LHCN-M2 (cell line): ENCODE results near the gene POLE. TPM values are rescaled to one million over a fixed set of nuclear protein-coding genes. Genes with fewer than 3 reads are reported as not detected.
A peak's percentile ranks its signal among the peaks of the same experiment; 100 is the strongest.

Source experiments
- DNase-seq: peaks from one replicate; pipeline ENCODE4 v3.0.0-alpha.2; 2012; ENCODE audit warnings: low read depth
- polyA plus RNA-seq: library from polyadenylated mRNA; unstranded; fragments of >200 nt; gene quantifications from one replicate; pipeline ENCODE4 v1.2.1, GENCODE V29; 2012; ENCODE audit warnings: missing spikeins
- total RNA-seq: library from RNA; depleted of rRNA; stranded (reverse); fragments of >200 nt; gene quantifications from 2 replicates; pipeline ENCODE4 v1.2.3, GENCODE V29; 2014; rRNA removed

The POLE gene
- total RNA-seq, result 30.3 and 34.8 TPM in 2 replicates
- 16.2 TPM for polyA plus RNA-seq

DNA sequence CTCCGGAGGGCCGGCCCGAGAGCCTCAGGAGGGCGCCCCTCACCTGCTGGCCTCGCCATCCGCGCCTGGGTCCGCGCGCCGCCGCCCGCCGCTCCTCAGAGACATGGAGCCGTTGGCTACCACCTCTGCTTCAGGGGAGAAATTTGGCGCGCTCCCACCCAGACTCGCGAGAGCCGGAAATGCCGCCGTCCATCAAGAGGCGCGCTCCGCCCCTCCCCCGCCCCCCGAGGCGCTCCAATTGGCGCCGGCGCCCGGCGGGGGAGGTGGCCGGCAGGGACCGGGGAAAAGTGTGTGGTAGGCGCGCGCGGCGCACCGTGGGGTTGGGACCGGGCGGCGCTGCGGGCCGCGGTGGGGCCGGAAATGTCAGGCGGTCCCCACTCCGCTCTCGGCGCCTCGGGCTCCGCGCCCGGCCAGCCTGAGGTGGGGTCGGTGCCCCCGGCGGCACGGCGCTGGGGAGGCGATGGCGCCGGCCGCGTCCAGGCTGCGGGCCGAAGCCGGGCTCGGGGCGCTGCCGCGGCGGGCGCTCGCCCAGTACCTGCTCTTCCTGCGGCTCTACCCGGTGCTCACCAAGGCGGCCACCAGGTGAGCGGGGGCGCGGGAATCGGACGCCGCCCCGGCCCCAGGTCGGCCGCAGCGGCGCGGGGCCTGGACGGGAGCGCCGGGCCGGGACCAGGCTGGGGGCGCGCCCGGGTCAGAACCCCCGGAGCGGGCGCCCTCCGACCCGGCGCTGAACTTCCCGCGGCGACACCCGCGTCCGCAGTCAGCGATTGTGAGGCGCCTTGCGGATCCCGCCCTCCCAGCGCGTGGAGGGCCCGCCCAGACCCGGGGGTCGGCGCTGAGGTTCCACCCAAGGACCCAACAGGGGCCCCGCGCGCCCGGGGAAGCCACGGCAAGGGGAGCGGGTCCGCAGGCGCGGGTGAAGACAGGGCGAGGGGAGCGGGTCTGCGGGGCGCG, at the start of gene POLE, which contains the start of gene PXMP2:
Gene POLE (minus strand): TSS at position 132 of the 954 bp plus-strand sequence. CDS start 27 bp downstream, at position 105.
Gene PXMP2 (plus strand): TSS at position 377 of the 954 bp plus-strand sequence. CDS start 84 bp downstream, at position 461.
- peak; percentile 93 for DNase-seq

GRCh38 chr12:132736913-132737312, 49.8 kb upstream of the POLE start:
- DNase-seq, result no peak

DNA sequence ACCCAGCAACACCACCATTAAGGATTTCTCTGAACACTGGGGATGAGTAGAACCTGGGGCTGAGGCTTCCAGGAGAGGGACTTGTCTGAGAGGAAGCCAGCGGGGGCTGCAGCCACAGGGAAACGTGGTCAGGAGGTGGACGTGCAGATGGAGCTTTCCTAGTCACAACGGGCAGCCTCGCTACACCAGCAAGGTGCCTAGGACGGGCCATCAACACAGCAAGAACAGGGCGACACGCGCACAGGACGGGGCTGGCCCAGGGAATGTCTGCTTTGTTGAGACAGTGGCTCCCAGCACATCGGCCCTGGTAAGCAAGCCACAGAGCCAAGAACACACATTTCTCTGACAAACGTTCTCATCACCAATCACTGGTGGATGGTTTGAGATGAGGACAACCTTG, 49.2 kb upstream of the POLE start:
- no peak for DNase-seq

- no peak for DNase-seq
Observed at GRCh38 chr12:132735496-132735895, 48.4 kb upstream of the POLE start.

DNA sequence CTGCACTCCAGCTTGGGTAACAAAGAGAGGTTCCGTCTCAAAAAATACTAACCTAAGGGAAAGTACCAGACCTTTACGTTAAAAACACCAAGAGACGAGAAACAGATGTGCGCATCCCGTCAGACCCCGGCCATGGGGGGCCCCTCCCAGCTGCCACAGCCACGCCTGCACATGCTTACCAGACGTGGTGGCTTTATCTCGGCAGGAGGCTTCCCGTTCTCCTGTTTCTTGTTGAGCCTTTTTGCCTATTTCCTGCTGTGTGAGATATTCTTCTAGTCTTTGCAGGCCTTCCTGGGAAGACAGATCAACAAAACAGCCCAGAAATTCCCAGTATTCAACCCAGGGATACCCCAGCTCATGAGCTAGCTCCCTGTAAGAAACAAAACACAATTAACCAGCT, 47.1 kb upstream of the POLE start:
- DNase-seq, result no peak

GRCh38 chr12:132731574-132731973, 44.4 kb upstream of the POLE start:
- DNase-seq, result no peak

DNA sequence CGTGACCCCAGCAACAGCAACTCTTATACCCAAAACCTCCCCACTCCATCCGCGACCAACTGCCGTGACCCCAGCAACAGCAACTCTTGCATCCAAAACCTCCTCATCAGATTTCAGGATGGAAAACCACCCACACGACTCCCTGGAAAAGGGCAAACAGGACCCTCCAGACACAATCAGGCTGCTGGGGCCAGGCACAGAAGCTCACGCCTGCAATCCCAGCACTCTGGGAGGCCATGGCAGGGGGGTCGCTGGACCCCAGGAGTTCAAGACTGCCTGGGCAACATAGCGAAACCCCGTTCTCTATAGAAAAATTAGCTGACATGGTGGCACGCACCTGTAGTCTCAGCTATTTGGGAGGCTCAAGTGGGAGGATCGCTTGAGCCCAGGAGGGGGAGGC, 43.2 kb upstream of the POLE start:
- DNase-seq, result no peak

DNA sequence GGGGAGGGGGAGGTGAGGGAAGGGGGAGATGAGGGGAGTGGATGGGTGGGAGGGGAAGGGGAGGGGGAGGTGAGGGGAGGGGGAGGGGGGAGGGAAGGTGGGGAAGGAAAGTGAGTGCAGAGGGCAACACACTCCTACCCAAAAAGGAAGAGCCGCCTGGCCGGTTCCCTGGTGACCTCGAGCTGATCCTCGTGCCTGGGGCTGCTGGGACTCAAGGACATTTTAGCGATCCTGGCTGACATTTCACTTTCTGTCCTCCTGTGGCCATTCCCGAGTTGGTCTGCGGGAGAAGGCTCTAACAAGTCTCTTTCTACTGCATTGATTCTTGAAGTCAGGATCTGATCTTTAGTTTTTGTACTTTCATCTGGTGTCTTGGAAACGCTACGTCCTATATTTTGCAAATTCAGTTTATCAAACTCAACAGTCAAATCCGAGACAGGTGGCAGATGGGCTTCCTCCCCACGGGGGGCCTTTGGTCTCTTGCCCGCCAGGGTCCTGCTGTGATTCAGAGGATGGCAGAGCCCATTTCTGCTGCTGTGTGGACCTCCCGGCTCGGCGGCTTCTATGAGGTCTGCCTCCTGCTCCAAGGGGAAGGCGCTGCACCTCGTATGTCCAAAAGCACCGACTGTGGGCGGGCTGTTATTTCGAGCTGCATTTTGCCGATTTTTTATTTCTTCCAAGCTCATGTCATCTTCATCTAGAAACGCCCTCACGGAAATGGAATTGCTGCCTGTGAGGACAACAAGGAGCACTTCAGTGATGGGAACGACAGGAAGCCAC, 42.6 kb upstream of the POLE start:
- DNase-seq, result no peak

DNA sequence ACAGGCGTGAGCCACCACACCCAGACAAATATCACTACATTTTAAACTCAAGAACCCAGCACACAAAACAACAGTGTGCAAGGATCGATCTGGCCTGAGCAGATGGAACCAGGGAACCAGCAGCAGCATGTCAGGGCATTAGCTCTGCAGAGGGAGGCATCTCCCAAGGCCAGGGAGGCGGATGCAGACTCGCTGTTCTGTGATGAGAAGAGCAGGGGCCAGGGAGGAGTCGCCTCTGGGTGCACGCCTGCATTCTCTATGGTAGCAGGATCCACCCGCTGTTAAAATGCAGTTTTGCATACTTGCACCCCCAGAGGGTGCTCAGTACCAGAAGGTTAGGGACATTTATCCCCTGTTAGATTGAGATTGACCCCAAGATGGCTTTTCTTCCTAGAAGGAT, 41.4 kb upstream of the POLE start:
- no peak for DNase-seq

DNA sequence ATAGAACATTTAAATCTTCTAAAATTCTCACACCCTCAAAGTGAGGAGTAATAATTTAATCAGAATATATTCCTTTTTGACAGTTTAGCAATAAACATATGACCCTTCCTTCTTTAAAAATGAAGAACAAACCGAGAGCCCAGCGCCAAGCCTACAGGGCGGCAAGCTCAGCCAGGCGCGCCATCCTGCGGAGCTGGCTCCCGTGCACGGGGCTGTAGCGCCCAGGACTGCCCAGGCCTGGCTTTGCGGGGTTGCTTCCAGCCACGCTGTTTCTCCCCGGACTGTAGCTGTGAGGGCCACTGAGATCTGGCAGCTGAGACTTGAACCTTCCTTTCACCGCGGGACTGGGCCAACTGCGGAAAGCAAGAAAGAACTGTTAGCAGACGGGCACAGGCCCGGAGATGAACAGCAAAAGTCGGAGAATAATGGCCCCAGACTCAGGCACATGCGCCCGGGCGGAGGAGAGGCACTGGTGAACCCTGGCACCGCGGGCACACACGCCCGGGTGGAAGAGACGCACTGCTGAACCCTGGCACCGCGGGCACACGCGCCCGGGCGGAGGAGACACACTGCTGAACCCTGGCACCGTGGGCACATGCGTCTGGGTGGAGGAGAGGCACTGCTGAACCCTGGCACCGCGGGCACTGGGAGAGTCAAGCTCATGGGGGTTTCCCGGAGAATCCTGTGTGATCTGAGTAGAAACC, 40.1 kb upstream of the POLE start:
- no peak for DNase-seq

DNA sequence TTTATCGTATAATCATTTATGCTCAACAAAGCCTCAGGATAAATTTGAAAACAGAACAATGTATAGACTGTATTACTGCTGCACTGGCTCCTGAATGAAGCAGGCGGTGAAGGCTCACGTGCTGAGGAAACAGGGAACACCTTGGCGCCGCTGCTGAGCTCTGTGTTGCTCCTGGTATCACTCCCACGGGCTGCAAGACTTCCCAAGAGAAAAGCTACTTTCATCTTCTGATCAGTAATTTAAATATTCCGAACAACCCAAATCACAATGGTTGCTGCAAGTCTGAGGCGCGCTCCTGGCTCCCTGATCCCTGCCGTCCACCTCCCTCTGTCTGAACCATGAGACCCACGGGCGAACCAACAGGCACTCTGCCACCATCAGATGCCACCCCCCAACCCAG, 39.2 kb upstream of the POLE start:
- no peak for DNase-seq

DNA sequence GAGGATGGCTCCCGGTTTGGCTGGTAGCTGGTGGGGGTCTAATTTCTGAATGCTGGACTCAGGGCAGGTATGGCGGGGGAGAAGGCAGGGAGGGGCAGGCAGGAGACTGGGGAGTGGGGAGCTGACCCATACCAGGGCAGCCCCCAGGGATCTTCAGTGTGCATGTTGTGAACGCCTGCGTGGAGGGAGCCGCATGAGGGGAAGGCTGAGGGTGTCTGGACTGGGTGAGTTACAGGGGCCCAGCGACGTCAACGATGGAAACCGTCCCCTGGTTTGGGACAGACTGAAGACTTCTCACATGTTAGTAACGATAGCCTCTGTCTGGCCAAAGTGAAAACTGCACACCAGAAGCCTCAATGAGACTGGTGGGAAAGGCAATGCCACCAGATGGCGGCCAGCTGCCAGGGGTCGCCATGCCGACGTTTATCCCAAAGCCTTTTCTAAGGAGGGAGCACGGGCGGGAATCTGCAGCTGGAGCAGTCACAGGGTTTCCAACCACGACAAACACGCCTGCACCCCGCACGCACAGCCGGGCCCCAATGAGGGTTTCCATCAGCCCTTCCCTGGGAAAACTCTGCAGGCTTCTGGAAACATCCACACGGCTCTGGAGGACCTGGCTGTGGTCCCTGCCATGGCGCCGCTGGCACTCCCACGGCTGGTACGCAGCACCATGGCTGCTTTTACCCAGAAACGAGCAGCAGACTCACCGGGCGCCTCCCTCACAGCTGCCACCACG, 37.5 kb upstream of the POLE start:
- DNase-seq, result no peak

GRCh38 chr12:132723764-132724140, 36.6 kb upstream of the POLE start:
- DNase-seq, result no peak

GRCh38 chr12:132723015-132723763, 36.0 kb upstream of the POLE start:
- peak; percentile 26 for DNase-seq

GRCh38 chr12:132720606-132721345, 33.6 kb upstream of the POLE start:
- DNase-seq, result no peak

DNA sequence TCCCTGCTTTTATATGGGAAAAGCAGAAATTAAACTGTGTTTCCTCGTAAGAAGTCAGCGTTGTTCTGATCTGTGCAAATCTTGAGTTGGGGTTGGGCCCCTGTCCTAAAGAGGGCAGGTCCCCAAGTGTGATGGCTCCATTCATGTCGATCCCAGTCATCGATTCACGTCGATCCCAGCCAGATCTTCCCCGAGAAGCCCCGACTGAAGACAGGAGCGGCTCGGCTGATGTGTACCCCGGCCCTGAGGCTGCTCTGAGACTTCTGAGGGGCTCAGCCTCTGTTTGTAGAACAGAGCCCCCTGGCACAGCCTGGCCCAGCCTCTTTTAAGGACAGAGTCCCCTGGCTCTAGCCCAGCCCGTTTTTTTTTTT, 32.8 kb upstream of the POLE start:
- no peak for DNase-seq

DNA sequence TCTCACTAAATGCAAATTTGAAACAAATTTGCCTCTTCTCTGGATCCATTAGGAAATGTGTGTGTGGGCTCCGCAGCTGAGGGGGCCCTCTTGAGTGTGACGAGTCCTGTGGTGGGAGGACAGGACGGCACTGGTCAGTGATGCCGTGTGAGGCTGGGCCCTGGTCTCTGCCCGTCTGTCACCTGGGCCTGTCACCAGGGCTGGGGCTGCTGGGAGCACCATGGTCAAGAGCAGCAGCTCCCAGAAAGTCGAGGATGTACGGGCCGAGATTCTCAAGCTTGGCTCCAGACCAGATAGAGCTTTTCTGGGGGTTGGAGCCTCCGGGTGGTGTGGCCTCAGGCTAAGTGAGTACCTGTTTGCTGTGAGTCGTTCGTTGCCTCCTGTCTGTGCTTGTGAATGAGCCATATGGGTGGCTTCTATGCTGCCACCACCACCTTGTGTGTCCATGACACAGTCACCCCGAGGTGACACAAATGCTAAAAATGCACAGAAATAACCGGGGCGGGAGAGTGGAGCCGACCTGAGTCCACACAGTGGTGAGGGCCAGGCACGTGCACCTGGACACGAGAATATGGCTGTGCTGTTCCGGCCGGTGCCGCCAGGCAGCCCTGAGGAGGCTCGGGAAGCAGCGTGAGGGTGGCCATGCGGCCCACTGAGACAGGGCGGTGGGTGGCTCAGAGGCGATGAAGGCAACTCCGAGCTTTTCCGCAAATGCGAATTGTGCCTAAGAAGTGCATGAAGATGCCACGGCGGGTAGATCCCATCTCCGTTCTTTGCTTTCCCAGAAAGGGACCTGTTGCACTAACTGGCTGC, 32.2 kb upstream of the POLE start:
- DNase-seq, result no peak

DNA sequence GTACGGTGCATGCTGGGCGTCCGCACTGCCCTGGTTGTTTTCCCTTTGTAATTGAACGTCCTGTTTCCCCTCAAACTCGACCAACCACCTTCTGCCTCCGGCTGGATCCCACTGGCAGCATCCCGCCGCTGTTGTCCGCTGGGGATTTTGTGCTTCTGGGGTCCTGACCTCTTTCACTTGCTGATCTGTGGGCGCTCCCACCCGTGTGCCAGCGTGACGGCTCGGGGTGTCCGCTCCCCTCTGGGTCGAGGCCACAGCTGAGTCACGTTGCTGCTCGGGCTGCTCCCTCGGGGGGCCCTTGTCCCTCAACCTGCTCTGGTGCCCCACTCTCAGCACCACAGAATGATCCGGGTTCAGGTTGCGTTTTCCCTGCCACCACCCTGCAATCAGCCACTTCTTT, 31.5 kb upstream of the POLE start:
- DNase-seq, result no peak
